Measurements from ENCODE around the gene NUP62.

Gene NUP62

GRCh38 chr19:49872245-49873128 is 56.8 kb downstream of the NUP62 start:
- no peak for TF ChIP-seq CTCF (conservative IDR thresholded peaks at IDR 0.05; ENCODE audit: control insufficient read depth, insufficient read depth, low read depth, low read length)
- DNase-seq (ENCODE audit: low read depth): no peak
- no peak overlapping the region for H3K4me3 ChIP-seq (ENCODE audit: control insufficient read depth, low read depth, low read length)

GRCh38 chr19:49871349-49871985 is 57.8 kb downstream of the NUP62 start:
- TF ChIP-seq CTCF (conservative IDR thresholded peaks at IDR 0.05; ENCODE audit: control insufficient read depth, insufficient read depth, low read depth, low read length): no peak
- peak; percentile 38 for DNase-seq (ENCODE audit: low read depth)

GRCh38 chr19:49870309-49870901 is 58.9 kb downstream of the NUP62 start:
- no peak for TF ChIP-seq CTCF (conservative IDR thresholded peaks at IDR 0.05; ENCODE audit: control insufficient read depth, insufficient read depth, low read depth, low read length)
- no peak for DNase-seq (ENCODE audit: low read depth)
- H3K4me3 ChIP-seq (ENCODE audit: control insufficient read depth, low read depth, low read length): peak overlapping the region; percentile 49

More at GRCh38 chr19:49871349-49871985, 57.8 kb downstream of the NUP62 start:
- H3K4me3 ChIP-seq (ENCODE audit: control insufficient read depth, low read depth, low read length): no peak overlapping the region

- DNase-seq (ENCODE audit: low read depth): peak; percentile 100
- no peak for TF ChIP-seq CTCF (conservative IDR thresholded peaks at IDR 0.05; ENCODE audit: control insufficient read depth, insufficient read depth, low read depth, low read length)
These were observed 59.6 kb downstream of the NUP62 start for GRCh38 chr19:49869484-49870308.

GRCh38 chr19:49869009-49869483 is 60.3 kb downstream of the NUP62 start:
- TF ChIP-seq CTCF (conservative IDR thresholded peaks at IDR 0.05; ENCODE audit: control insufficient read depth, insufficient read depth, low read depth, low read length): no peak
- no peak for DNase-seq (ENCODE audit: low read depth)
- peak overlapping the region; percentile 46 for H3K4me3 ChIP-seq (ENCODE audit: control insufficient read depth, low read depth, low read length)

More at GRCh38 chr19:49869484-49870308, 59.6 kb downstream of the NUP62 start:
- peak overlapping the region; percentile 49 for H3K4me3 ChIP-seq (ENCODE audit: control insufficient read depth, low read depth, low read length)
